Ramos (cell line): ENCODE data around the gene TRAF5.
"Not testable (repeated sequence)": the region's sequence is repeated elsewhere in the genome, so short reads cannot be mapped to it uniquely, and the experiment has no call there.

Experiments used
- in situ Hi-C: fragments of 300-500 bp; cut with MboI; formaldehyde crosslinking; loops from one replicate; pipeline ENCODE4 v1.14.3; 2022; ENCODE audit warnings: low sequenced_read_pairs; ENCODE audit not compliant: unreplicated experiment

The TRAF5 gene

DNA sequence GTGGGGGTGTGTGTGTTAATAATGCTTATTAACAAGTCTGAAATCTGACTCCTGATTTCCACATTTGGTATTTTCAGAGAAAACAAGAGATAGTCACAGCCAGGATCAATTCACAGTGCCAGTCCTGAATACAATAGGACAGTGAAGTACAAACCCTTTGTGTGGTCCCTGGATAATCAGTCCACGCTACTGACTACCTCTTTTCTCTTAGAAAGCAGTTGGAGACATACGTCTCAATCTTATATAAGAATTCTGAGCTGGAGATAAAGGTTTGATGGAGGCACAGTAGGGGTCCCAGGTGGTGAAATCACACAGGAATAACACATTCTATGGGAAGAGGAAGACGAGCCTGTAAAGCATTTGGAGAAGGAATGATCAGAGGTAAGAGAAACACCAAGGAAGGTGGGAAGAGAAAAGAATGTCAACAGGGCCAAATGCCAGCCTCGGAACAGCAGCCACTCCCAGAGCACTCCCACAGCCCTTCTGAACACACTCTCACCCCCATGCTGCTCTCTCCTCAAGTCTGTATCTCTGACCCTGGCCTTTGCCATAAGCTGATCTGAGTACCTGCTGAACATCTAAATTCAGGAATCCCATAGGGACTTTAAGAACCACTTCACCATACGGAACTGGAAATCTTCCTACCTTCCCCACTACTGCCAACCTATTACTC, 48.6 kb downstream of the TRAF5 start:
- in situ Hi-C loops, result no loop called here

DNA sequence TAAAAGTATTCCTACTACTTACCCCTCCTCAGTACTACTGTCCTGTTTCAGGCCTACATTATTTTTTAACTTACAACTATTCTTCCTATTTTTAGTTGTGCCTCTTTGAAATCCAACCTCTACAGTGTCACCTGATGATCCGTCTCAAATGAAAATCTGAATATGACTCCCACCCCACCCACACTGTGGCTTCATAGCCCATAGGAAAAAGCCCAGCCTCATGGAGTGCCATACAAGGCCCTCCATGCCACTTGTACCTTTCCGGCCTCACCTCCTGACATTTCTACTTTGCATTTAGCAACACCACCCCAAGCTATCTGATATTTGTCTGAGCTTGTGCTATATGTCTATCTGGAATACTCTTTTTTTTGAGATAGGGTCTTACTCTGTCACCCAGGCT, 49.3 kb downstream of the TRAF5 start:
- in situ Hi-C loops, result no loop called here

DNA sequence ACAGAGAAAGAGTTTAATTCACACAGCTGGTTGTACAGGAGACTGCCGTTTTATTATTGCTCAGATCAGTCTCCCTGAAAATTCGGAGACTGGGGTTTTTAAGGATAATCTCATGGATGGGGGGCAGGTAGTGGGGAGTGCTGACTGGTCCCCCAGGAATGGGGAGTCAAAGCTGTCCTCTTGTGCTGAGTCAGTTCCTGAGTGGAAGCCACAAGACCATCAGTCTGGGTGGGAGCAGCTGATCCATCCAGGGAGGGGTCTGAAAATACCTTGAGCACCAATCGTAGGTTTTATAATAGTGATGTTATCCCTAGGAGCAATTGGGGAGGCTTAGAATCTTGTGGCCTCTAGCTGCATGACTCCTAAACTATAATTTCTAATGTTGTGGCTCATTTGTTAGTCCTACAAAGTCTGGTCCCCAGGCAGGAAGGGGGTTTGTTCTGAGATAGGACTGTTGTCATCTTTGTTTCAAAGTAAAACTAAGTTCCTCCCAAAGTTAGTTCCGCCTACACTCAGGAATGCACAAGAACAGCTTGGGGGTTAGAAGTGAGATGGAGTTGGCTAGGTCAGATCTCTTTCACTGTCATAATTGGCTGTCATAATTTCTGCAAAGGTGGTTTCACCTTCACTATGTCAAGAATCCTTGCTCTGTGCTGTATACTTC, 50.3 kb downstream of the TRAF5 start:
- in situ Hi-C loops, result no loop called here

DNA sequence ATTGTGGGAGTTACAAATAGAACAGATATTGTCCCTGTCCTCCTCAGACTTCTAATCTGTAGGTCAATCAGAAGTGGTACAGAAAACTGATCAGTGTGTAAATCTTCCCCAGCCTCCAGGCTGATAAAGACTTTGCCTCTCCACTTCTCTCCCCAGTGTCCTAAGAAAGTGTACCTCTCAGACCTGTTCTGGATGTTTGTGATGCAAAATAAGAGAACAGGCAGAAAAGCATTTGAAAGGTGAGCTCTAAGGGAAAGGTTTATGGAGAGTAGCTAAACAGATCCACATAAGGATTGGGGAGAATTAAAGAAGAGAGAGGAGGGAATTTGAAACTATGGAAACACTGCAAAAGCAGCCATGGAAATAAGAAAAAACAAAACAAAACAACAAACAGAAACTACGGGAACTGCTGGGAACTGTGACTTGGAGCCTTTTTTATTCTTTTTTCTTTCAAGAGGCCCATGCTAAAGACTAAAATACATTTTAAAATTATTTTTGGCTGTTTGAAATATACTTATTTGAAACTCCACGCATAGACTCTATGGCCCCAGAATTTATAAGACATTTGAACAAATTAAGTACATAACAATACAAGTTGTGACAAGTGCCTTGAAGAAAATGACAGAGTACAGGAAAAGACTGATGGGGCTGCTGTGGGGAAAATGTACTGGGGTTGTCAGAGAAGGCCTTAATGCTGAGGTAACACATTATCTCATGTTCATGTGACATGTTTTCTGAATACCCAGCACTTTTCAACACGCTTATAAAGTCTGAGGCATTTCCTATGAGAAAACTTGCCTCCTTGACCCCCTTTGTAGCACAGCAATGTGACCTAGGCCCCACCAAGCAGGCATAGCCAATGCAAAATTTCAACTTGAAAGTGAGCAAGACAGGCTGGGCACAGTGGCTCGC, 51.2 kb downstream of the TRAF5 start:
- in situ Hi-C loops, result no loop called here

- in situ Hi-C loops, result no loop called here
These were observed 52.2 kb downstream of the TRAF5 start for GRCh38 chr1:211378844-211379243.

DNA sequence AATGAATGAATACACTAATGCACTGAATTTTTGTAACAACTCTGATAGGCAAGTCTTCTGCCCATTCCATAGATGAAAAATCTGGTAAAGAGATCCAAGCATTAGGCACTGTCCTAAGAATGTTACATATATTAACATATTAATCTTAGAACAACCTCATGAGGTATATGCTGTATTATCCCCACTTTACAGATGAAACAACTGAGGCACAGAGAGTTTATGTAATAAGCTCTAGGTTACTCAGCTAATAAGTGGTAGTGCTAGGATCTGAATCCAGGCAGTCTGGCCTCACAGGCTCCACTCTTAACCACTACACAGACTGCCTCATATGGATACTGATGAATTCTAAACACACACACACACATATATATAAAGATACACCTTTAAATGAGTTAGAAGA, 52.8 kb downstream of the TRAF5 start:
- in situ Hi-C loops, result no loop called here

DNA sequence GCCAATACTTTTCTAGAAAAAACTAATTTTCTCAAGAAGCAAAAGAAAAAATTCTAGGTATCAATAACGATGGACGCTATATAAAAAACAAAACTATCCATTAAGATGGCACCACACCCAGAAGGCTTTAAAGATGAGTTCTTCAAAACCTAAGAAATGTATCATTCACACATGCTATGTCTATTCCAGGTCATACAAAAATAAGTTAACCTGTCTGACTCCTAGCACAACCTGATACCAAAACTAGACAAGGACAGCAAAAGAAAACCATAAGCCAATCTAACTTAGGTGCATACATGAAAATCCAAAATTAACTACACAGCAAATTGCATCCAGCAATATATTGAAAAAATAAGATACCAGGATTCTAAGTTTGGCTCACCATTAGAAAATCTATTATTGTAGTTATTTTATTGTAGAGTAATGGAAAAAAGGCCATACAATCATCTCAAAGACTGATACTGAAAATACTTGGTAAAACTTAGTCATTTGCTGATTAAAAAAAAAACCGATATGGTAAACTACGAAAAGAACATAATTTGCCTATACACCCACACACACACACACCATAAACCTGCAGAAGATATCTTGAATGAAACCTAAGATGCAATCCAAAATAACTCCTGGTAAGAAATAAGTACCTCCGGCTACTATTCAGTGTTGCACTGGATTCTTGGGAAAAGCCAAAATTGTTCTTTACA, 55.0 kb downstream of the TRAF5 start:
- in situ Hi-C loops, result no loop called here

DNA sequence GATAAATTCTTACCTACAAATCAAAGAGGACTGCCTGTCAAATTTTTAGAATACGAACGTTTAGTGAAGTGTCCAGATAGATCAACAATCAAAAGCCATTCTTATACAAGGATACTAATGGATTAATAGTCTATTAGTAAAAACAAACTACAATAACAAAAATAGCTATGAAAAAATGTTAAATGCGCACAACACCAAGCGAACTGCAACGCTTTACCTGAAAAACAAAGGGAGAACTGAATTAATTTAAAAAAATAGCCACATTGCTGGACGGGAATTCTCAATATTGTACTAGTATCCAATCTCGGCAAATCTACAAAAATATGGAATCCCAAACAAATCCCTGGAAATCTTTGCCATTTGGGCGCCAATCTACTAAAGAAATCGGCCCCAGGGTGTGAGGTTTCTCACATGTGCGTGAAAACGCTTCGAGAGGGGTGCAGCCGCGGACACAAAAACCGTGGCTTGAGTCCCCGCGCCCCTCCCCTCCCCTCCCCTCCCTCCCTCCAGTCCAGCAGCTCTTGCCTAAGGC, 55.6 kb downstream of the TRAF5 start:
- in situ Hi-C loops, result no loop called here

DNA sequence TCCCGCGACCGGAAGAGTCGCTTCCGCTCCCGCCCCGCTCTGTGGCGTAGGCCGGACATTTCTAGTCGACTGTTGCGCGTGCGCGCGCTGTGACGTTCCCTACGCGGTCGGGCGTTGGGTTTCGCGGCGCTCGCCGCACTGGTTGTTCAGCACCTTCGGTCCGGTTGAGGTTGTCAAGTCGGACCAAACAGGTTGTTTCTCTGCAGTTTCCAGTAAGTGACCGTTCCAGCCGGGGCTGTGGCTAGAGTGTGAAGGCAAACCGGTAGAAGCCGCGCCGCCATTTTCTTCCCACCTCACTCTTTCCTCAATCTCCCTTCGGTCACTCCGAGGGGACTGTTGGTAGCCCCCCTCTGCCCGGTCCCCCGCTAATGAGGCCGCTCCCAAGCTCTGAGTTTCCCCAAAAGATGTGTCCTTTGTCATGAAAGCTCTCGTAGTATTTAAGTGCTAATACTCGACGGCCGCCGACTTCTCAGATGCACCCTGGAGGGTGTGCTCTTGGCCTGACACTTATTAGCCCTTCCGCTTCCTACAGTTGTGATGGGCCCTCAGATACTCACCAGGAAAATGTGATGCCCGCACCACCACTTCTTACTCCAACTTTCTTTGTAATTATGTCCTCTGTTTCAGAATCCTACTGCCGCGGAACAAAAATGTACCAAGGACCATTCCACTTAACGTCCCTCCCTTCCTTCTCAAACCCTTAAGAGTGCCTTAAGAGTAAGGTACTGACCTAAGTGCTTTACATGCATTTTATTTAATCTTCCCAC, 56.3 kb downstream of the TRAF5 start:
- in situ Hi-C loops, result no loop called here

DNA sequence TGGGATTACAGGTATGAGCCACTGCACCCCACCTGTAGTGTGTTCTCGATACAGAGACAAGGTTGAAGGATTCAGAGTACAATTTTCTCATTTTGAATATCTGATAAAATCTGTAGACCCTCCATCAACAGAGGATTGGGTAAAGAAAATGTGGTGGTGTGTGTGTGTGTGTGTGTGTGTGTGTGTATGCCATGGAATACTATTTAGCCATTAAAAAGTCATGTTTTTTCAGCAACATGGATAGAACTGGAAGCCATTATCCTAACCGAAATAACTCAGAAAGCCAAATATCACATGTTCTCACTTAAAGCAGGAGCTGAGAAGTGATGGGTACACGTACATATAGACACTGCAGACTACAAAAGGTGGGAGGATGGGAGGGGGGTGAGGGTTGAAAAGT, 57.9 kb downstream of the TRAF5 start:
- in situ Hi-C loops, result no loop called here

GRCh38 chr1:211386921-211387320, 60.3 kb downstream of the TRAF5 start:
- in situ Hi-C loops, result no loop called here

DNA sequence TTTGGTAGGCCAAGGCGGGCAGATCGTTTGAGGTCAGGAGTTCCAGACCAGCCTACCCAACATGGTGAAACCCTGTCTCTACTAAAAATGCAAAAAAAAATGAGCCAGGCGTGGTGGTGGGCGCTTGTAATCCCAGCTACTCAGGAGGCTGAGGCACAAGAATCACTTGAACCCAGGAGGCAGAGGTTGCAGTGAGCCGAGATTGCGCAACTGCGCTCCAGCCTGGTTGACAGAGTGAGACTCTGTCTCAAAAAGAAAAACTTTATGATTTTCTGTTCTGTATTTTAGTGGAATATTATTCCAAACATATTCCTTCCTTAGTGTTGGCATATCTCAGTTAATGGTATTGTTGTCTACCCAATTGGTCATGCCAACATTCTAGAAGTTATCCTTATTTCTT, 64.2 kb downstream of the TRAF5 start:
- in situ Hi-C loops, result not testable (repeated sequence)

GRCh38 chr1:211393203-211393602, 66.6 kb downstream of the TRAF5 start:
- in situ Hi-C loops, result no loop called here

DNA sequence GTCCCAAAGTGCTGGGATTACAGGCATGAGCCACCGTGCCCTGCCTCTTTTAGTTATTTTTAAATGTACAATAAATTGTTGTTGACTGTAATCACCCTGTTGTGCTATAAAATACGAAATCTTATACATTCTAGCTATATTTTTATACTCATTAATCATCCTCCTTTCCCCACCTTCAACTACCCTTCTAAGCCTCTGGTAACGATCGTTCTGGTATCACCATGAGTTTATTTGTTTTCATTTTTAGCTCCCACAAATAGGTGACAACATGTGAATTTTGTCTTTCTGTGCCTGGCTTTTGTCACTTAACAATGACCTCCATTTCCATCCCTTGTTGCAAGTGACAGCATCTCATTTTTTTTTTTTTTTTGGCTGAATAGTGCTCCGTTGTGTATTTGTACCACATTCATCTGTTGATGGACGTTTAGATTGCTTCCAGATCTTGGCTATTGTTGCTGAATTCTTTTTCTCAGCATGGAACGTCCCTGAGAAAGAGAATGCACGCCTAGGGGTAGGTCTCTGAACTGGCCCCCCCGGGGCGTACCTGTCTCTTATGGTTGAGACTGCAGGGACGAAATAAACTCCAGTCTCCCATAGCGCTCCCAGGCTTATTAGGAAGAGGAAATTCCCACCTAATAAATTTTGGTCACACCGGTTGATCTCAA, 71.8 kb downstream of the TRAF5 start:
- in situ Hi-C loops, result not testable (repeated sequence)

- in situ Hi-C loops, result not testable (repeated sequence)
These were observed 73.3 kb downstream of the TRAF5 start for GRCh38 chr1:211399851-211400393.

- in situ Hi-C loops, result not testable (repeated sequence)
These were observed 75.1 kb downstream of the TRAF5 start for GRCh38 chr1:211401751-211402150.

DNA sequence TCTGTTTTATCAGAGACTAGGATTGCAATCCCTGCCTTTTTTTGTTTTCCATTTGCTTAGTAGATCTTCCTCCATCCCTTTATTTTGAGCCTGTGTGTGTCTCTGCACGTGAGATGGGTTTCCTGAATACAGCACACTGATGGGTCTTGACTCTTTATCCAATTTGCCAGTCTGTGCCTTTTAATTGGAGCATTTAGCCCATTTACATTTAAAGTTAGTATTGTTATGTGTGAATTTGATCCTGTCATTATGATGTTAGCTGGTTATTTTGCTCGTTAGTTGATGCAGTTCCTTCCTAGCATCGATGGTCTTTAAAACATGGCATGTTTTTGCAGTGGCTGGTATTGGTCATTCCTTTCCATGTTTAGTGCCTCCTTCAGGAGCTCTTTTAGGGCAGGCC, 79.5 kb downstream of the TRAF5 start:
- in situ Hi-C loops, result not testable (repeated sequence)

DNA sequence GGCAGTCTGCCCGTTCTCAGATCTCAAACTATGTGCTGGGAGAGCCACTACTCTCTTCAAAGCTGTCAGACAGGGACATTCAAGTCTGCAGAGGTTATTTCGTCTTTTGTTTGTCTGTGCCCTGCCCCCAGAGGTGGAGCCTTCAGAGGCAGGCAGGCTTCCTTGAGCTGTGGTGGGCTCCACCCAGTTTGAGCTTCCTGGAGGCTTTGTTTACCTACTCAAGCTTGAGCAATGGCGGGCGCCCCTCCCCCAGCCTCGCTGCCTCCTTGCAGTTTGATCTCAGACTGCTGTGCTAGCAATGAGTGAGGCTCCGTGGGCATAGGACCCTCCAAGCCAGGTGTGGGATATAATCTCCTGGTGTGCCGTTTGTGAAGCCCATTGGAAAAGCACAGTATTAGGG, 81.1 kb downstream of the TRAF5 start:
- in situ Hi-C loops, result not testable (repeated sequence)

GRCh38 chr1:211411639-211412038, 85.0 kb downstream of the TRAF5 start:
- in situ Hi-C loops, result no loop called here
